GM18867 (cell line): Measurements from ENCODE around the gene PPP1R9A.

Experiments used
- ATAC-seq: cut with Tn5 transposase; IDR thresholded peaks from one replicate; pipeline ENCODE4 v1.9.1; 2021; ENCODE audit warnings: mild to moderate bottlenecking, moderate library complexity; ENCODE audit not compliant: unreplicated experiment

PPP1R9A gene

DNA sequence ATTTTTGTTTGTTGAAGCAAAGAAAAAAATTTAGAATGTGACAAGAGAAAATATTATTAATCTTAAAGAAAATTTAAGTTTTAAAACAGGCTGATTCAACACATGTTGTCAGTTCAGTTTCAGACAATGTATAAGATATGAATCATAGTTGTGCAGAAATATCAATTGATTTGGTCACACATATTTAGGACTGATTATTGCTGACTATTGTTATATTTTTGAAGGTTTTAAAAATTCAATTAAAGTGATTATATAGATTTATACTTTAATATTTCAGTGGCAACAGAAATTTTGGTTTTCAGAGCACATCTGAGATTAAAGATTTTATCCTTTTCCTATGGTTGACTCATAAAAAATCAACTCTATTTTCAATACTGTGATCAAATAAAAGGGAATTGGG, 284.4 kb downstream of the PPP1R9A start:
- no peak for ATAC-seq

DNA sequence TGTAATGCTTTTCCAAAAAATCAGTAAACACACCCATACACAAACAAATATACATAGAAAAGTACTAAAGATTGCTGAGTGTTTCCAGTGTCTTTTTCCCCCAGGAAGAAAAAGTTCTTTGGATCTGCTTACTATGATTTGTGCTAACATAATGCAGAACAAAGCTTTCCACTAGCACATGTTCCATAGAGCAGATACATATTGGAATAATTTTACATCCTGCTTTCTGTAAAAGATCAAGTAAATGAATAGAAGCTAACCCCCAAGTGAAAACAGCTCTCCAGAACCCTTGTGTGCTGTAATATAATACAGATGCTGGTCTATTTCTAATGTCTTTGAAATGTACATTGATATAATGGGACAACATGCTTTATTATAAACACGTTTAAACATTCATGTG, 291.5 kb downstream of the PPP1R9A start:
- no peak for ATAC-seq

- peak; percentile 67 for ATAC-seq
These were observed 292.6 kb downstream of the PPP1R9A start for GRCh38 chr7:95199779-95200558.

DNA sequence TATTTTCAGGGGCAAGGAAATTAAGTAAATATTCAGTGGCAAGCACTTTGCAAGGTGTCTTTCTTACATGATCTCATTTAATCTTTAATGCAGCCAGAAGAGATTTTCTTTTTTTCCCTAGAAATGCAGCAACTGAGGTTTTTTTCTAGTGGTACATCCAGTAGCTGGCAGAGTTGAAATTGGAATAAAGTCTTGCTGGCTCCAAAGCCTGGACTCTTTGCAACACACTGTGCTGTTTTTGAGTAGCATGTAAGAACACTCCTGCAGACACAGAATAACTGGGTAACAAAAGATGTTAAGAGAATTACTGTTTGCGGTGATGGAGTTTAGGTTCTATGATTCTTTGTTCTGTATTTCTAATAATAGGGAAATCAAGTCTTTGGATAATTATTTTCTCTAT, 293.3 kb downstream of the PPP1R9A start:
- no peak for ATAC-seq

DNA sequence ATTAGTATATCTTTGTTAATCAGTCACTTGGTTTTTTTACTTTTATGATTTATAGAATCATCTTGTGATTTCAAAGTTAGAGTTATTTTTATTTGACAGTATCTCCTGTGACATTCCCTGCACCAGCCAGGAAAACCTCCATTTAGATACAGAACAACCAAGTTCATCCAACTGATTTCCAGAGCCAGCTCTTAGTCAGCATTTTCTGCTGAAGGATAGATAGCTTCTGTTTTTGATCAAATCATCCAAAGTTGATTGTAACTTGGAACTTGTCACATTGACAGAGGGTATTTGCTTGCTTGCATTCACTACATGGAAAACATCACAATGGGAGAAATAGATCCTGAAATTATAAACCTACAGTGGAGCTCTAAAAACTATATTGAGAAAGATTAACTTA, 294.3 kb downstream of the PPP1R9A start:
- no peak for ATAC-seq

DNA sequence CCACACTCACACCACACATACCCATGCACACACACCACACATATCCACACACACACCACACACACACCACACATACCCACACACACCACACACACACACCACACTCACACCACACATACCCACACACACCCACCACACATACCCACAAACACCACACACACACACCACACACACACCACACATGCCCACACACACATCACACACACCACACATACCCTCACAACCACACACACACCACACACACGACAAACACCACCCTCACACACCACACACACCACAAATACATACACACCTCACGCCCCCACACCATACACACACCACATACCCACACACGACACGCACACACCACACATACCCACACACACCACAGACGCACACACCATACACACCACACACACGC, 297.2 kb downstream of the PPP1R9A start:
- no peak for ATAC-seq

DNA sequence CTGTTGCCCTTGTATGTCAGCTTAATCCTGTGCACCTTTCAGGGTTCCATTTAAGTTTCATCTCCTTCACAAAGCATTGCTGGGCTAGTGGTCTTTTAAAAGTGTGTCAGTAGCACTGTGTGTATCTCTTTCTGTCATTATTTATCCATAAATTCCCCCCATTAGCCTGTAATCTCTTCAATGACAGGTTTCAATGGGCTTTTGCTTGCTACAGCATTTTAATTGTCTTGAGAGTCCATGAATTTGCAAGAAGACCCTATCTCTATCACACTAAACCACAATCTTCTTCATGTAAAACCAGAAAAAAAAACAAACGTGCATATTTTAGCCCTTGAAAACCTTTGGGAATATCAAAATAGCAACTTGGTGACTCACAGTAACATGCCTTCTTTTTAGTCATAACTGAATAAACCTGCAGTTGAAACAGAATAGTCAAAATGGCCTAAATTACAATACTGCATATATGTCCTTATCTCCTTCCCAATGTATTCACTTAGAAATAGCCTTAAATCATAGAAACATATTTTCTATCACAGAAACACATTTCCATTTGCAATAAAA, 298.4 kb downstream of the PPP1R9A start:
- ATAC-seq = no peak

DNA sequence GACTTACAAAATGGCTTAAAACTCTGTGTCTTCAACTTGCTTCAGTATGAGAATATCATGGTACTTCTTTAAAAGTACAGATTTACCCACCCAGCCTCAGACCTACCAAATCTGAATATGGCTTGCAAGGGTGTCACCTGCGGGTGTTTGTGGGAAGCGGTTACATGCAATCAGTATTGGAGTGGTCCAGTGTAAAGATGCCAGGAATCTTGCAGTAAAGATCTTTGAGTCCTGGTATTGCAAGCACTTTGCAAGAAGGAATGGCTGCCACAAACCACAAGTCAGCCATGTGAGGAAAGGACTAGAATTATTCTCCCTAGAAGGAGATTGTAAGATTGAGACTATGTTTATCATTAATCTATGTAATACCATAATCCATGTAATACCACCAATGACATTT, 301.9 kb downstream of the PPP1R9A start:
- ATAC-seq = no peak

- no peak for ATAC-seq
These were observed 302.4 kb downstream of the PPP1R9A start for GRCh38 chr7:95209788-95210187.

GRCh38 chr7:95213148-95213547, 305.8 kb downstream of the PPP1R9A start:
- no peak for ATAC-seq

DNA sequence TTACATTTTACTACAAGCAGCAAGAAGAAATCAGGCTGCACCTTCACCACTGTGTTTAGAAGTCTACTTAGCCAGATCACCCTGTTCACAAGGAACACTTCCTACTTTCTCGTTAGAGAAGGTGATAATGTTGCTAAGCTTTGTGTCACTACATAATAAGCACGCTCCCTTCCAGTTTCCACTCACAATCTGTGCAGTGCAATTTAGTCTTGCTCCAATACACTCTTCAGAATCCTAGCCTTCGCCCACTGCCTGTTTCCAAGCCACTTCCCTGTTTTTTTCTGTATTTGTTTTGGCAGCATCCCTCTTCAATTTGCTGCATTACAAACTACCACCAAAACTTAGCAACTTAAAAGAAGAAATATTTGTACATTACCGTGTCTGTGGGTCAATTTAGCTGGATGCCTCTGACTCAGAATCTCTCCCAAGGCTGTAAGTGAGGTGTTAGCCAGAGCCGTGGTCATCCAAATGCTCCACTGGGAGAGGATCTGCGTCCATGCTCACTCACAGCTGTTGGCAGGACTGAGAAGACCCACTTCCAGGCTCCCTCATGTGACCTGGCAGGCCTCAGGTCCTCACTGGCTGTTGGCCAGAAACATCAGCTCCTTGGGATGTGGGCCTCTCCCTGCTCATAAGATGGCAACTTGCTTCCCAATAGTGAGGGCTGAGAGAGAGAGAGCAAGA, 306.6 kb downstream of the PPP1R9A start:
- no peak for ATAC-seq

DNA sequence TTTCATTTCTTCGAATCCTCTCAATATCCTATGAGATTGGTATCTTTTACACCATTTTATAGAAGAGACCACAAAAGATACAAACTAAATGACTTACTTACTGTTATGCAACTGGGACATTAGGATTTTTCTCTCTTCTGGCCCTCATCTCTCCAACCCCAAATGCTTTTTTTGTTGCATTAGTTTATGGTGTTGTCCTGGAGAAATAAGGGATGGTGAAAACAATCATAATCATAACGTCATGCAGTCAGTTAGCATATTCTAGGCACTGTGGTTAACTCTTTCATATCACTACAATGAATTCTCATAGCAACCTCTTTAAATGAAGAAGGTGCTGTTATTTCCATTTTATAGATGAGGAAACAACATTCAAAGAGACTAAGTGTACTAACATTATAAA, 312.3 kb downstream of the PPP1R9A start:
- no peak for ATAC-seq

- no peak for ATAC-seq
These were observed 312.9 kb downstream of the PPP1R9A start for GRCh38 chr7:95220328-95220727.

- no peak for ATAC-seq
These were observed 317.9 kb downstream of the PPP1R9A start for GRCh38 chr7:95225301-95225700.

DNA sequence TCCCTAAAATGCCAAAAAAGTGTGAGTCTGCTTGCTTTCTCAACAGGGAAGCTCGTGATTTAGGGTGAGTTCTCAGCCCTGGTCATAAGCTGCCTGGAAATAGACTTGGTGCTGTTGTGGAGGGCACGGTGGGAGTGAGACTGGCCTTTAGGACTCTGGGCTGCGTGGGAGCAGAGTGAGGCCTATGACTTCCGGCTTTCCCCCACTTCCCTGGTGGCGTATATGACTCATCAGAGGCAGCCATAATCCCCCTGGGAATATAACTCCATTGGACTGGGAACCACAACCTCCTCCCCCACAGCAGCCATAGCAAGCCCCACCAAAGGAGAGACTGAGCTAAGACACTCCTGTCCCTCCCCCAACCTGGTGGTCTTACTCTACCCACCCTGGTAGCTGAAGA, 321.9 kb downstream of the PPP1R9A start:
- no peak for ATAC-seq

- no peak for ATAC-seq
These were observed 331.0 kb downstream of the PPP1R9A start for GRCh38 chr7:95238252-95238943.

- no peak for ATAC-seq
These were observed 333.5 kb downstream of the PPP1R9A start for GRCh38 chr7:95240921-95241320.

GRCh38 chr7:95242266-95242665, 334.9 kb downstream of the PPP1R9A start:
- no peak for ATAC-seq

- ATAC-seq = no peak
These were observed 337.2 kb downstream of the PPP1R9A start for GRCh38 chr7:95244616-95245015.

DNA sequence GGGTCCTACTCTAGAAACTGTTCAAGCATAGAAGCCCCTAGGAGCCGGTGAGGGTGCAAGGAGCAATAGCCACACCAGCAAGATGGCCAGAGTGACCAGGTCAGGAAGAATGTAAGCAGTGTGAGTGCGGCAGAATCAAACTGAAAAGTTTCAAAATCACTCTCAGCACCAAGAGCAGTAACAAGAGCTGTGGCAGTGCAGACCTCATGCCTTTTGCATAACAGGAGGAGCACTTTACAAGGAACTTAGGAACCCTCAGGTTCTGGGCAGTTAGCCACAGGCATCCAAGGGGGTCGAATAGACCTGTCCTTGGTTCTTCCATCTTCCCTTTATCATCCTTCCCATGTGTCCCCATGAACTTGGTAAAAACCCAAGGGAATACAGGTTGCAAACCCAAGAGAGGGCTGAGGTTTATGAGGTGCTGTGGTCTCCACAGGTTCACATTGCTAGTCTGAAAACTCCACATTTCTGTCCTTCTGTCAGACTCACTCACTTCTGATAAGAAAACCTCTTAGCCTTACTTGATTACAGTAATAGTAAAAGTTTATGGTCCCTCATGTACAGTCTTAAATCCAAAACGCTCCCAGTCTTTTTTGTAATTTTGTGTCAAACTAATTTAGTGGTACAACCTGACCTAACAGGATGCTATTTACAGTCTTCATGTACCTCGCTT, 338.6 kb downstream of the PPP1R9A start:
- no peak for ATAC-seq

- peak; percentile 92 for ATAC-seq
These were observed 339.5 kb downstream of the PPP1R9A start for GRCh38 chr7:95246831-95247370.
